SK-N-SH (cell line): ENCODE measurements around the gene SMURF1.

Experiments
- CTCF ChIP-seq: fragments of 200-600 bp; sonication (generic); IDR thresholded peaks from 2 replicates; pipeline ENCODE4 v1.6.1; 2017; ENCODE audit warnings: antibody characterized with exemption, mild to moderate bottlenecking, moderate library complexity
- POLR2AphosphoS5 ChIP-seq: IDR thresholded peaks from 2 replicates; pipeline ENCODE4 v1.6.1; 2012; ENCODE audit warnings: low read depth, low read length
- RAD21 ChIP-seq: IDR thresholded peaks from 2 replicates; pipeline ENCODE4 v1.6.1; 2012; ENCODE audit warnings: mild to moderate bottlenecking, low read length

DNA sequence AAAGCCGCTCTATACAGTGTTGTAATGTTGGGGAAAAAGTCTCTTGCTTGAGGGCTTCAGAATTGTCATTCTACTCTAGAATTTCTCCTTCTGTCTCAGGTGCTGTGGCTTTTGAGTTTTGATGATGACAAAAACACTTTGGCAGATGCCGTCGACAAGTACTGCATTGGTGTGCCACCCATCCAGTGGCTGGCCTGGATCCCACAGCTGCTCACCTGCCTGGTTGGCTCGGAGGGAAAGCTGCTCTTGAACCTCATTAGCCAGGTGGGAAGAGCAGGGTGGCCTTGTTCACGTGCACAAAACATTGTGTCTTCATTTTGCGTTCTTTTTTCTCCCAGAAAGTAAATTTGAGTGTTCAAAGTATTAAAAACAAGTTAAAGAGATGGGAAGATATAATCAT lies 153.6 kb downstream of the SMURF1 start:
- TF ChIP-seq CTCF, result no peak
- TF ChIP-seq POLR2AphosphoS5, result no peak
- no peak for TF ChIP-seq RAD21
